ENCODE measurements around the gene ETV5. TPM values are rescaled to one million over a fixed set of nuclear protein-coding genes. Genes with fewer than 3 reads are reported as not detected.

The ETV5 gene
- polyA plus RNA-seq, 1 of the 3 experiments (the other 2 are of a cell fraction): 20.9 TPM

DNA sequence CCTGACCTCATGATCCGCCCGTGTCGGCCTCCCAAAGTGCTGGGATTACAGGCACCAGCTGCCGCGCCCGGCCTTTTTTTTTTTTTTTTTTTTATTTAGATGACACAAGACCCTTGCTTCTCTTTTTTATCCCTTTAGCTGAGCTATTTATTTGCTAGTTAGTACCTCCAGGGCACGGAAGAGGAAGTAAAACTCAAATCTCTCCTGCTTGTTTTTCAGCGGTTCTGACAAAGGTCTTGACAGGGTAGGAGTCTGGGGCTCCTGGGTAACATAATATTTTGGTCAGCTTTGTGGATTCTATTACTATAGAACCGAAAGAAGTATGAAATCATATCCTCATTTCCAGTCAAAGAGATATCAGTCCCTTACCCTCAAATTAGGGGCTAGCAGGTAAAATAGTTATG lies 44.0 kb upstream of the ETV5 start:
- Histone ChIP-seq H3K4me1 (ENCODE audit: control insufficient read depth in 1 of 2, insufficient read depth in 2 of 2, low read depth in 1 of 2, low read length in 1 of 2) (no peaks in the 10 kb centered on the region), H3K4me2 (no peak overlapping the region), H3K9me3 (no peaks in the 10 kb centered on the region), H3K27me3 (ENCODE audit: insufficient read depth) (0 out of 2 replicates have a peak, but pooled peaks cover 3% of the 10 kb centered on the region), H3K27ac (ENCODE audit: low read depth in 2 of 2, low read length in 1 of 2) (no peak overlapping the region), H3F3A (replicated peaks; ENCODE audit: insufficient read depth) (peaks cover 3% of the 10 kb centered on the region), H3K36me3 (replicated peaks in 1 of 2; ENCODE audit: control insufficient read depth in 1 of 2, insufficient read depth in 2 of 2, low read length in 1 of 2) (no peaks in the 10 kb centered on the region), H3K4me3 (ENCODE audit: low read depth in 2 of 2, low read length in 1 of 2) (no peak overlapping the region), H3K9ac (no peak overlapping the region), H3K79me2 (ENCODE audit: insufficient read depth) (no peaks in the 10 kb centered on the region), H2AFZ (ENCODE audit: low read depth) (no peak overlapping the region), H3K9me2 (no peaks in the 10 kb centered on the region), H4K20me1 (ENCODE audit: insufficient read depth) (no peaks in the 10 kb centered on the region)
- DNase-seq: no peak
- CTCF ChIA-PET: no interaction called here
- WGBS (ENCODE audit: low lambda C conversion rate): 77% methylated on average over 9 of the region's 9 CpGs
- POLR2A ChIA-PET: no interaction called here
- TF ChIP-seq RXRA (IDR thresholded peaks at IDR 0.05; ENCODE audit: borderline replicate concordance, low read depth) (no peak), TCF12 (IDR thresholded peaks at IDR 0.05) (no peak), RCOR1 (IDR thresholded peaks at IDR 0.05; ENCODE audit: low read length) (no peak), ELF1 (IDR thresholded peaks at IDR 0.05) (no peak), RFX5 (IDR thresholded peaks at IDR 0.05; ENCODE audit: low read length) (no peak), FOXJ3 (CRISPR knock-in tag; IDR thresholded peaks at IDR 0.05) (no peak), NFIC (IDR thresholded peaks at IDR 0.05; ENCODE audit: borderline replicate concordance) (no peak), NRF1 (IDR thresholded peaks at IDR 0.05; ENCODE audit: low read depth, low read length) (no peak), FOSL2 (IDR thresholded peaks at IDR 0.05; ENCODE audit: borderline replicate concordance, low read depth) (no peak), RAD21 (IDR thresholded peaks at IDR 0.05; ENCODE audit: low read length) (no peak), JUND (IDR thresholded peaks at IDR 0.05) (no peak), EP300 (IDR thresholded peaks at IDR 0.05; ENCODE audit: borderline replicate concordance in 1 of 2, low read depth in 1 of 2, low read length in 1 of 2) (no peak), CHD2 (IDR thresholded peaks at IDR 0.05; ENCODE audit: low read length, partially characterized antibody) (no peak)
- TF ChIP-seq, protein P1, sequence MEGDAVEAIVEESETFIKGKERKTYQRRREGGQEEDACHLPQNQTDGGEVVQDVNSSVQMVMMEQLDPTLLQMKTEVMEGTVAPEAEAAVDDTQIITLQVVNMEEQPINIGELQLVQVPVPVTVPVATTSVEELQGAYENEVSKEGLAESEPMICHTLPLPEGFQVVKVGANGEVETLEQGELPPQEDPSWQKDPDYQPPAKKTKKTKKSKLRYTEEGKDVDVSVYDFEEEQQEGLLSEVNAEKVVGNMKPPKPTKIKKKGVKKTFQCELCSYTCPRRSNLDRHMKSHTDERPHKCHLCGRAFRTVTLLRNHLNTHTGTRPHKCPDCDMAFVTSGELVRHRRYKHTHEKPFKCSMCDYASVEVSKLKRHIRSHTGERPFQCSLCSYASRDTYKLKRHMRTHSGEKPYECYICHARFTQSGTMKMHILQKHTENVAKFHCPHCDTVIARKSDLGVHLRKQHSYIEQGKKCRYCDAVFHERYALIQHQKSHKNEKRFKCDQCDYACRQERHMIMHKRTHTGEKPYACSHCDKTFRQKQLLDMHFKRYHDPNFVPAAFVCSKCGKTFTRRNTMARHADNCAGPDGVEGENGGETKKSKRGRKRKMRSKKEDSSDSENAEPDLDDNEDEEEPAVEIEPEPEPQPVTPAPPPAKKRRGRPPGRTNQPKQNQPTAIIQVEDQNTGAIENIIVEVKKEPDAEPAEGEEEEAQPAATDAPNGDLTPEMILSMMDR (IDR thresholded peaks at IDR 0.05): no peak
- TF ChIP-seq, protein P2, sequence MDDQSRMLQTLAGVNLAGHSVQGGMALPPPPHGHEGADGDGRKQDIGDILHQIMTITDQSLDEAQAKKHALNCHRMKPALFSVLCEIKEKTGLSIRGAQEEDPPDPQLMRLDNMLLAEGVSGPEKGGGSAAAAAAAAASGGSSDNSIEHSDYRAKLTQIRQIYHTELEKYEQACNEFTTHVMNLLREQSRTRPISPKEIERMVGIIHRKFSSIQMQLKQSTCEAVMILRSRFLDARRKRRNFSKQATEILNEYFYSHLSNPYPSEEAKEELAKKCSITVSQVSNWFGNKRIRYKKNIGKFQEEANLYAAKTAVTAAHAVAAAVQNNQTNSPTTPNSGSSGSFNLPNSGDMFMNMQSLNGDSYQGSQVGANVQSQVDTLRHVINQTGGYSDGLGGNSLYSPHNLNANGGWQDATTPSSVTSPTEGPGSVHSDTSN (IDR thresholded peaks at IDR 0.05): no peak
- TF ChIP-seq, protein P3, sequence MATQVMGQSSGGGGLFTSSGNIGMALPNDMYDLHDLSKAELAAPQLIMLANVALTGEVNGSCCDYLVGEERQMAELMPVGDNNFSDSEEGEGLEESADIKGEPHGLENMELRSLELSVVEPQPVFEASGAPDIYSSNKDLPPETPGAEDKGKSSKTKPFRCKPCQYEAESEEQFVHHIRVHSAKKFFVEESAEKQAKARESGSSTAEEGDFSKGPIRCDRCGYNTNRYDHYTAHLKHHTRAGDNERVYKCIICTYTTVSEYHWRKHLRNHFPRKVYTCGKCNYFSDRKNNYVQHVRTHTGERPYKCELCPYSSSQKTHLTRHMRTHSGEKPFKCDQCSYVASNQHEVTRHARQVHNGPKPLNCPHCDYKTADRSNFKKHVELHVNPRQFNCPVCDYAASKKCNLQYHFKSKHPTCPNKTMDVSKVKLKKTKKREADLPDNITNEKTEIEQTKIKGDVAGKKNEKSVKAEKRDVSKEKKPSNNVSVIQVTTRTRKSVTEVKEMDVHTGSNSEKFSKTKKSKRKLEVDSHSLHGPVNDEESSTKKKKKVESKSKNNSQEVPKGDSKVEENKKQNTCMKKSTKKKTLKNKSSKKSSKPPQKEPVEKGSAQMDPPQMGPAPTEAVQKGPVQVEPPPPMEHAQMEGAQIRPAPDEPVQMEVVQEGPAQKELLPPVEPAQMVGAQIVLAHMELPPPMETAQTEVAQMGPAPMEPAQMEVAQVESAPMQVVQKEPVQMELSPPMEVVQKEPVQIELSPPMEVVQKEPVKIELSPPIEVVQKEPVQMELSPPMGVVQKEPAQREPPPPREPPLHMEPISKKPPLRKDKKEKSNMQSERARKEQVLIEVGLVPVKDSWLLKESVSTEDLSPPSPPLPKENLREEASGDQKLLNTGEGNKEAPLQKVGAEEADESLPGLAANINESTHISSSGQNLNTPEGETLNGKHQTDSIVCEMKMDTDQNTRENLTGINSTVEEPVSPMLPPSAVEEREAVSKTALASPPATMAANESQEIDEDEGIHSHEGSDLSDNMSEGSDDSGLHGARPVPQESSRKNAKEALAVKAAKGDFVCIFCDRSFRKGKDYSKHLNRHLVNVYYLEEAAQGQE (IDR thresholded peaks at IDR 0.05; ENCODE audit: low read depth, low read length): no peak
- TF ChIP-seq, protein P4, sequence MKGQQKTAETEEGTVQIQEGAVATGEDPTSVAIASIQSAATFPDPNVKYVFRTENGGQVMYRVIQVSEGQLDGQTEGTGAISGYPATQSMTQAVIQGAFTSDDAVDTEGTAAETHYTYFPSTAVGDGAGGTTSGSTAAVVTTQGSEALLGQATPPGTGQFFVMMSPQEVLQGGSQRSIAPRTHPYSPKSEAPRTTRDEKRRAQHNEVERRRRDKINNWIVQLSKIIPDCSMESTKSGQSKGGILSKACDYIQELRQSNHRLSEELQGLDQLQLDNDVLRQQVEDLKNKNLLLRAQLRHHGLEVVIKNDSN (IDR thresholded peaks at IDR 0.05; ENCODE audit: borderline replicate concordance, low read depth): no peak
